ENCODE results near the gene RACGAP1. TPM values are rescaled to one million over a fixed set of nuclear protein-coding genes. Genes with fewer than 3 reads are reported as not detected.

RACGAP1 gene
- total RNA-seq, 2 experiments from 2014 or later, result 113 to 117 TPM

DNA sequence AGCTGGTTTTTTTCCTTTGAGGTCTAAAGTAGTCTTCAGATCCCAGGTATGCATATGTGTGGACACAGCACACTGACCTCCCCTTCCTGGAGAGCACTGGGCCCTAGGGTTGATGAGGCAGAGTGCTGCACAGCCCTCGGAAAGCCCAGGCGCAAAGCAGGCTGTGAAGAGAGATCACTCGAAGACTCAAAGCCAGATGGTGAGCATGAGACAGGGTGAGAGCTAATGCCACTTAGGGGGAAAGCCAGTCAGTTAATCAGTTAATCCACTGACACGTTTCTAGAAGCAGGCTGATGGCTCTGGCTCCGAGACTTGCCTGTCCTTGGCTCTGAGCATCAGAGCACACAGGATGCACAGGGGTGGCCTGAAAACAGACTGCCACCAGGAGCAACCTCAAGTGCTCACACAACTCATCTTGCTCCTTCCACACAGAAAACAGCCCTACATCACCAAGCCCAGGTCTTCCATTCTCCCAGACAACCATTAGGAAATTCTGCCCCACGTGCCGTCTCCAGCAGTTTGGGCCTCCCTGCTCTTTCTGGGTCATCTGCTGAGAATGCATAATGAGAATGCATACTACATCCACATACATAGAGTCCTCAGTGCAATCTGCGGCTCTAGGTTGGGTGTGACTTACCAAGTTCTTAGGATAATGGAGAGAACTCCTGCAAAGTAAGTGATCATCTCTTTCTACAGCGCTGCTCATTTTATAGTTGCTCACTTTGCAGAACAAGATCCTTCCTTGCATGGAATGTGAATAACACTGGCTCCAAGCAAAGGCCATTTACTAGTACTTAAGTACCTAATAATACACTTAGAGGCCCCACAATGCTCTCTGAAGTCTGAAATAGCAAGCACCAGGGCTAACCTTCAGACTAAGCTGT, 40.6 kb downstream of the RACGAP1 start:
- Mint-ChIP-seq H3K4me1 (ENCODE audit: low read depth) (peaks cover 4% of the 10 kb centered on the region), H3K36me3 (ENCODE audit: low read depth) (peaks cover 14% of the 10 kb centered on the region), H3K4me3 (no peak overlapping the region), H3K9me3 (no peaks in the 10 kb centered on the region), H3K27me3 (no peaks in the 10 kb centered on the region), H3K27ac (no peak overlapping the region)
- TF ChIP-seq, protein P1, sequence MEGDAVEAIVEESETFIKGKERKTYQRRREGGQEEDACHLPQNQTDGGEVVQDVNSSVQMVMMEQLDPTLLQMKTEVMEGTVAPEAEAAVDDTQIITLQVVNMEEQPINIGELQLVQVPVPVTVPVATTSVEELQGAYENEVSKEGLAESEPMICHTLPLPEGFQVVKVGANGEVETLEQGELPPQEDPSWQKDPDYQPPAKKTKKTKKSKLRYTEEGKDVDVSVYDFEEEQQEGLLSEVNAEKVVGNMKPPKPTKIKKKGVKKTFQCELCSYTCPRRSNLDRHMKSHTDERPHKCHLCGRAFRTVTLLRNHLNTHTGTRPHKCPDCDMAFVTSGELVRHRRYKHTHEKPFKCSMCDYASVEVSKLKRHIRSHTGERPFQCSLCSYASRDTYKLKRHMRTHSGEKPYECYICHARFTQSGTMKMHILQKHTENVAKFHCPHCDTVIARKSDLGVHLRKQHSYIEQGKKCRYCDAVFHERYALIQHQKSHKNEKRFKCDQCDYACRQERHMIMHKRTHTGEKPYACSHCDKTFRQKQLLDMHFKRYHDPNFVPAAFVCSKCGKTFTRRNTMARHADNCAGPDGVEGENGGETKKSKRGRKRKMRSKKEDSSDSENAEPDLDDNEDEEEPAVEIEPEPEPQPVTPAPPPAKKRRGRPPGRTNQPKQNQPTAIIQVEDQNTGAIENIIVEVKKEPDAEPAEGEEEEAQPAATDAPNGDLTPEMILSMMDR (IDR thresholded peaks at IDR 0.05), result no peak
- DNase-seq (no peak), ATAC-seq (no peak)
- intact Hi-C loops (cut with micrococcal nuclease), result no loop called here
- CTCF ChIA-PET, result interaction anchor here (0.8 to 10.4 kb wide), 5 partner anchors 18 to 98 kb away, joined by 3 to 106 read pairs (median 8); no protein-coding TSS in a partner anchor
- POLR2A ChIA-PET, result no interaction called here

DNA sequence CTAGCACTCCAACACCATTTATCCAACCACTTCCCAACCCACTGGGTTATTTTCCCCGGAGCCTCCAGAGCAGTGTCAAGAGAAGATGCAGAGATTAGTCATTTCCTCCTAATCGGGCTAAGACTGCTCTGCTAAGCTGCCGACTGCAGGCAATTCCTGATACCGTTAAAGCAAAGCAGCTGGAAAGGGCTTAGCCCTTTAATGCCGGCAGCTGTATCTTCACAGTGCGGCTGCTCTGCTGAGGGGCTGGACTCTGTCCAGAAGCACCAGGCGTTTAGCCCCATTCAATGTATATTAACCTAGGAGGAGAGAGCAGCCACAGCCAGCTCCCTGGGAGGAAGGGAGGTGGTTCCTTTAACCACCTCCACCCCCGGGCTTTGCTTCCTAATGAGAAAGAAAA, 41.4 kb downstream of the RACGAP1 start:
- H3K27ac Mint-ChIP-seq, result no peak overlapping the region

DNA sequence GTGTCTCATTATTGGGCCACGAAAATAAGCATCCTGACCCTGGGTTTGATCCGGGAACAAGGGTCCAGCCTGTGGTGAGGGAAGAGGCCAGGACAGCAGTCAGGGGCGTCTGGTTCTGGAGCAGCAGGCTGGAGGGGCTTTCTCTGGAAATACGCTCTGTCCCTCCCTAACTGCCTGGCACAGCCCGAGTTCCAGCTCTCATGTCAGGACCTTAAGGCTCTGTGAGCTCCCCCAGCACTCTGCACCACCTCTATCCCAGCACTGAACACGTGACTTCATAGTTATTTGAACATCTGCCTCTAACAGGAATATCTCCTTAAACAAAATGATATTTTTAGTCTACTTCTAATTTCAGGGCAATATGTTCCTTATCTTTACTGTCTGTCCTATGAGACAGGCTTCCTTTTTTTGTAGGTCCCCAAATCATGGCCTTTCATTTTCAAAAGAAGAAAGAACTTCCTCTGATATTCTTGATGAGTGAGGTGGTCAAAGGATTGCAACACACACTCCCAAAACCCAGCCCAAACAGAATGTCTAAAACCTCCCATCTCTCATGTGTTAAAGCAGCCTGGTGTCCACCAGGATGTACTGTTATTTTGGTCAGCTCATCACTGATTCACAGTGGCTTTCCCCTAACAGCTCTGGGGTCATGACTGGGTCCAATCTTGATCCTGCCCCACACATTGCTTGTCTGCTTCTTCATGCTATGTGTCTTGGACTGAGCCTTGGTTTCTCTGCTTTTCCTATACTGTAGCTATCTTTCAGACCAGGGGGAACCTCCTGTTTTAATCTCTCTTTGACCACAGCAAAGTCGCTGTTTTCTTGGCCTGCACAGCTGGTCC, 42.8 kb downstream of the RACGAP1 start:
- H3K36me3 Mint-ChIP-seq (ENCODE audit: low read depth), result peaks cover 2% of the 10 kb centered on the region
- peaks cover 4% of the 10 kb centered on the region for H3K4me1 Mint-ChIP-seq (ENCODE audit: low read depth)
- ATAC-seq (no peak), DNase-seq (no peak)
- ChIA-PET POLR2A (no interaction called here), CTCF (interaction anchor here (0.8 to 10.4 kb wide), 6 partner anchors 16 to 86 kb away, joined by 3 to 106 read pairs (median 4); no protein-coding TSS in a partner anchor)
- H3K27me3 Mint-ChIP-seq, result no peaks in the 10 kb centered on the region
- no peak overlapping the region for H3K27ac Mint-ChIP-seq
- no peak overlapping the region for H3K4me3 Mint-ChIP-seq
- intact Hi-C loops (cut with micrococcal nuclease), result no loop called here
- H3K9me3 Mint-ChIP-seq, result no peaks in the 10 kb centered on the region
- TF ChIP-seq, protein P1 (IDR thresholded peaks at IDR 0.05), result no peak

More for the DNA sequence above, 41.4 kb downstream of the RACGAP1 start:
- ChIA-PET CTCF (interaction anchor here (0.6 to 10.4 kb wide), 6 partner anchors 18 to 182 kb away, joined by 3 to 106 read pairs (median 3); no protein-coding TSS in a partner anchor), POLR2A (no interaction called here)
- Mint-ChIP-seq H3K27me3 (no peaks in the 10 kb centered on the region), H3K9me3 (no peaks in the 10 kb centered on the region), H3K36me3 (ENCODE audit: low read depth) (peaks cover 8% of the 10 kb centered on the region), H3K4me1 (ENCODE audit: low read depth) (peaks cover 4% of the 10 kb centered on the region), H3K4me3 (no peak overlapping the region)
- intact Hi-C loops (cut with micrococcal nuclease), result no loop called here
- ATAC-seq, result no peak
- no peak for DNase-seq
- TF ChIP-seq, protein P1 (IDR thresholded peaks at IDR 0.05), result no peak

DNA sequence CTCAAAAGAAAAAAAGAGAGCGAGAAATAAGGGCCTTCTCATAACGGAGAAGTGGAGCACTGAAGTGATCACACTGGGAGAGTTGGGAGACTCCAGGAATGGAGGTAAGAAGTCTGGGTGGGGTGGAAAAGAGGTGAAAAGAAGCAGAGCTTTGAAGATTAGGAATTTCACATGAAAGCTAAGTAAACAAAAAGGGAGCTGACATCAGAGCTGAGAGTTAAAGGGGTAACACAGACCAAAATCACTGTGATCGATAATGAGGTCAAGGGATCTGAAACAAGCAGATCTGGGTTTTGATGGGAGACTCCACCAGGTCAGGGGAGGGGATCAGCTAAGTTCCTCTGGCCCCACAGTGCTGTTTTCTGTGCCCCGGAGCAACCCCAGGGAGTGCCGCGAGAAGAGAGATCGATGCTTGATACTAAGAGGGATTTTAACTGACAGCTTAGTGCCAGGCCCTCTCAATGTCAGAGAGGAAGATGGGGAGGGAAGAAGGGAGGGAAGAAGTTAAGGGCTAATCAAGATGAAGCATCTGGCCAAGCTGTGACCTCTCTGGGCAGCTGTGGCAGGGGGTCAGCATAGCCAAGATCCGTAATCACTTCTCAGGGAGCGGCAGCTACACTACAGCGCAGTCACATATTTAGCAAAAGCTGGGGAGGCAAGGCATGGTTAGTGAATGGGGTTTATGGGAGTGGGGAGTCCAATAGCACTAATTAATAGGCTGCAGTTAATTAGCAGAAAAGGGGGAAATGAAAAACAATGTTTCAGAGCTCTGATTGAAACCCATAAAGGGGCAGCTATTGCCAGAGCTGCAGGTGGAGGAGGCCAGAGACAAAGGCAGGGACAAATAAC, 44.6 kb downstream of the RACGAP1 start:
- H3K27ac Mint-ChIP-seq, result no peak overlapping the region
- H3K9me3 Mint-ChIP-seq, result no peaks in the 10 kb centered on the region
- TF ChIP-seq, protein P1 (IDR thresholded peaks at IDR 0.05), result no peak
- ChIA-PET CTCF (interaction anchor here (0.5 to 10.4 kb wide), 7 partner anchors 14 to 131 kb away, joined by 3 to 106 read pairs (median 3); partner anchors contain the start of gene COX14), POLR2A (interaction anchor here (0.6 to 1.0 kb wide), 3 partner anchors 13 to 462 kb away, joined by 3 to 4 read pairs (median 3); no protein-coding TSS in a partner anchor)
- DNase-seq, result no peak
- no peaks in the 10 kb centered on the region for H3K27me3 Mint-ChIP-seq
- no peak for ATAC-seq
- H3K4me1 Mint-ChIP-seq (ENCODE audit: low read depth), result no peaks in the 10 kb centered on the region
- no peak overlapping the region for H3K4me3 Mint-ChIP-seq
- intact Hi-C loops (cut with micrococcal nuclease), result no loop called here
- no peaks in the 10 kb centered on the region for H3K36me3 Mint-ChIP-seq (ENCODE audit: low read depth)

Measured in activated CD8-positive, alpha-beta T cell treated with anti-CD3 and anti-CD28 coated beads for 36 hours (primary cell).